Activated CD4-positive, alpha-beta T cell treated with anti-CD3 and anti-CD28 coated beads for 1 hour (primary cell): ENCODE results near the gene C16orf74.

Experiments
- DNase-seq: peaks from one replicate; pipeline ENCODE4 v3.0.0-alpha.2; 2020

C16orf74 gene

DNA sequence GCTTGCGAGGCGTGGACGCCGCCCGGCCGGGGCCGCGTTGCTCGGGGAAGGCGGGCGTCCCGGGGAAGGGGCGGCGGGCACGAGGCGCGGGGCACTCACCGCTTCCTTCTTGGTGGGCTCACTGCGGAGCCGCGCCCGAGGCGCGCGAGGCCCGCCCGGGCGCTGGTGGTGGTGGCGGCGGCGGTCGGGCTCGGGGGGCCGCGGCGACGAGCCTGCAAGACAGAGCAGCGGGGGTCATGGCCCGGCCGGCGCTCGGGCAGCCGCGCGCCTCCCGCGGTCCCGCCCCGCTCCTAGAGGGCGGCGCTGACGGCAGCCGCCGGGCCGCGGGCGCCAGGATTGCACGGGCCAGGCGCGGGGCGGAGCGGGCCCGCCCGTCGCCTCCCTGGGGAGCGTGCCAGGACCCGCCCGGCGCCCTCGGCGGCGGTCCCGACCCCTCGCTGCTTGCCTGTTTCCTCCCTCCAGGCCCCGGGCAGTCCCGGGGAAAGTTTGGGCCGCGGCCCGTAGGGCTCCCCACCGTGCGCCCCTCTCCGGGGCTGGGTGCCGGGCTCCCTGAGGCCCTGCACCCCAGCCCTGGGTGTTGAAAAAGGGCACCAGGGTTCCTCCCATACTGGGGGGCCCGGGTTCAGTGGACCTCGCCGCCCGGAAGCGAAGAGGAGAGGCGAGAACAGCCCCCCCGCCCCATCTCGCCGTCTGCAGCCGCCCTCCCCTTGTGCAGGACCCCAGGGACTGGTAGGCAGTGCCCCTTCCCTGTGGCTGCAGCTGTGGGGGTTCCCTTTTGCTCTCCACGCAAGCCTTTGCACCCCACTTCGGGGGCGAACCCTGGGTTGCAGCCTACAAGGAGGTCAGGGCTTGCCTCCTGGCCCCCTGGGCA lies at the start of gene C16orf74:
Gene C16orf74, minus strand, starts transcription at position 270 of the 871 bp plus-strand sequence. CDS start 15,879 bp downstream, outside the sequence.
- no peak for DNase-seq

DNA sequence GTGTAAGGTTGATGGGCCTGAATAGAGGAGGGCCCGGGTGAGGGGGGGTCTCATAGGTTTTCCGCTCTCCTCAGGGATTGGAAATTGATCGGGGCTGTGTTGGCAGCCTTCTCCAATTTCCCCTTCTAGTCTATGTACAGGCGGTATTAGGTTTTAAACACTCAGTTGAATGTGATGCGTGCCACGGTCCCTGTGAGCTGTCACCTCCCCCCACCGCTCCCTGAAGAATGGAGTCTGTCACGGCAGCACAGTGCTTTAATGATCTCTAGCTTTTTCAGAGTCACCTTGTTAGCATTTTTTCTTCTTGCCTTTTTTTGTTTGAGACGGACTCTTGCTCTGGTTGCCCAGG lies 49.4 kb upstream of the C16orf74 start:
- no peak for DNase-seq

DNA sequence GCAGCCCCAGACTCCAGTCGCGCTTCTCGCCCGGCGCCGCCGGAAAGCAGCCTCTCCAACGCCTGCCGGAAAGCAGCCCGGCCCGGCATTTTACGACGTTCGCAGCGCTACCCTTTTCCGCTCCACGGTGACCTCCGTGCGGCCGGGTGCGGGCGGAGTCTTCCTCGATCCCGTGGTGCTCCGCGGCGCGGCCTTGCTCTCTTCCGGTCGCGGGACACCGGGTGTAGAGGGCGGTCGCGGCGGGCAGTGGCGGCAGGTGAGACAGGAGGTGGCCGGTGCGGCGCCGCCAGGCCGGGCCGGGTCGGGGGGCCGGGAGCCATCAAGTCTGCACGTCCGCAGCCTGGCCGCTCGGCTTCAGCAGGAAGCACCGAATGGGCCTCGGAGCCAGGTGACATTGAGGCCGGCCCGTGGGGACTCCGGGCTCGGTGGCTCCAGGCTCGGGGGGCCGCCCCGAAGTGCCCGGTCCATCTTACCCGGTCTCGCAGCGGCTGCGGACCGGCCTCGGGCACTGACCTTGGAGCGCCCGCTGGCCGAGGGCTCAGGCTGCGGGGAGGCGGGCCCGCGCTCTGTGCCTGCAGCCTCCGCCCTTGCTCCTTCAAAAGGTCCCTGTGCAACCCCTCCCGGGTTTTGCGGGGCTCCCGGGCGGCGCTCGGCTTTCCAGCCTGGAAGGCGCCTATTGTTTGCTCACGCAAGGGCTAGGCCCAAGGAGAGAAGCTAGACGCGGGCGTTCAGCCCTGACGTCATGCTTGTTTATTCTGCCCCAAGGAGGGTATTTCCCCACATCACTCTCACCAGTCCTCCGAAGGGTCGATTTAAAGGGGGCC lies 48.8 kb upstream of the C16orf74 start, which contains the start of the genes COX4I1 and EMC8:
Gene COX4I1, plus strand, starts transcription at position 199 of the 824 bp plus-strand sequence. CDS start 1,511 bp downstream, outside the sequence.
Gene EMC8, minus strand, starts transcription at position 48 of the 824 bp plus-strand sequence. CDS start 249 bp downstream, outside the sequence.
- DNase-seq: peak; percentile 86

DNA sequence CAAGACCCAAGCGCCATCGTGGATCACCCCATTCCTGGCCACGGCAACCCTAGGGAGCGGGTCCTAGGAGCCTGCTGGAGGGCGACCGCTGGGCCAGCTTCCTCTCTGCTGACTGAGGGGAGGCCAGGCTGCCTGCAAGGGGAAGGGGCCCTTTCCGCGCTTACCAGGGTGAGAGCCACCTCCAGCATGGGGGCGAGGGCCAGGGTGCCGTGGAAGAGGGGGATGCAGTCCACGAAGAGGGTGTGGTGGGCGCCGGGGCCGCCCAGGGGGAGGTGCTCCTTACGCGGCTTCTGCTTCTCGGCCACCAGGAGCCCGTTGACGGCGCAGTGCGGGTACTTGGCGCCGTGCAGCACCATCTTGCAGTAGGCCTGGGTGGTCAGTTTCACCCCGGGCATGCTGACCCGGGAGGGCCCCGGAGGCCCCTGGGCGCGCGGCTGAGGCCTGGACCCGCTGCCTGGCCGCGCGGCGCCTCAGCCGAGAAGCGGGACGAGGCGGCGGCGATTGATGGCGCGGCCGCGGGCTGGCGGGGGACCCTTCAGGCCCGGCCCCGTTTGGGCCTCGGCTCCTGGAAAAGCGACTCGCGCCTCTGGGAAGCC lies 48.1 kb upstream of the C16orf74 start:
- no peak for DNase-seq

DNA sequence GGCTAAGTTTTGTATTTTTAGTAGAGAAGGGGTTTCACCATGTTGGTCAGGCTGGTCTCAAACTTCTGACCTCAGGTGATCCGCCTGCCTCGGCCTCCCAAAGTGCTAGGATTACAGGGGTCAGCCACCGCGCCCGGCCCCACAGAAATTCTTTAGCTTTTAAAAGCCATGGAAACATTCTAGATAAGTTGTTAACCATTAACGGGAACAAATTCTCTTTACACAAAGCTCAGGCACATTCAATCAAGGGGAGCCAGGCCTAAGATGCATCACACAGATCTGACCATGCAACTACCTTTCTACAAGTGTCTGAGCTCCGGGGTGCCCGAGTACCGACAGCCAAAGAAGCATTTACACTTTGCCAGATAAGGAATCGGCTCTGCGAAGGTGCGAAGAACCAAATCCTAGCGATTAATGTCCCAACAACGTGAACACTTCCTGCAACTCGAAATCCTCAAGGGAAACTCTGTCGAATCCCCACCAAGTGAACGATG lies 47.4 kb upstream of the C16orf74 start:
- no peak for DNase-seq

- no peak for DNase-seq
These were observed 45.7 kb upstream of the C16orf74 start for GRCh38 chr16:85796599-85796998.

GRCh38 chr16:85796152-85796551 lies 45.3 kb upstream of the C16orf74 start:
- no peak for DNase-seq

- DNase-seq: no peak
These were observed 43.8 kb upstream of the C16orf74 start for GRCh38 chr16:85794696-85795095.

- no peak for DNase-seq
These were observed 42.9 kb upstream of the C16orf74 start for GRCh38 chr16:85793662-85794298.

DNA sequence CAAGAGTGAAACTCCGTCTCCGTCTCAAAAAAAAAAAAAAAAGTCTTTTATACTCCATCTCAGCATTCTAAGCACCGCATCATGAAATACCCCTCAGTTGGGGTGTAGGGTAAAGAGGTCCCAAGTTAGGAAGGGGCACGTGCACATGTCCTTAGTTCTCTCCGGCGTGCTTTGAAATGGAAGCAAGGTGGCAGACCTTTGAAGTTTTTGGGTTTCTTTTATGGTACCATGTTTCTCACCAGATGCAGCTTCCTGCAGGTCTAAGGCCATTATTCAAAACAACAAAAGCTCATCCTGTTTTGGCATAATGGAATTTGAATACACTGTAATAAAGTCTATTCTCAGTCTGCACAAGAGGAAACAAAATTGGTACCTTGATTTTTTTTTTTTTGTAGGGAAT lies 38.9 kb upstream of the C16orf74 start:
- no peak for DNase-seq

DNA sequence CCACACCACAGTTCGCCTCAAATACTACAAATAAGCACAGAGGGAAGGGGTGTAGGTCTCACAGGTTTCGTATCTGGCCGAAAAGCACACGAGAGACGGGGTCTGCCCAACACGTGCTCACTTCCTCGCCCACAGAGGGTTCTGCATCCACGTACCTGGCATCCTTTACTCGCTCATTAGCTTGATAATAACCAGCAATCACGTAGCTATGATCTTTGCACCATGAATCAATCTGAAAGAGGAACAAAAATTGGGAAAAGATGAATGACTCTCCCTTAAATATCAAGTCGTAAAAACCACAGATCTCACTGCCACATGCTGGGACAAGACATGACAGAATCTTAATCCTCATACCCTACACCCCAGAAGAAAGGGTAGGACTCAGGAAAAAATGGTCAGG lies 37.9 kb upstream of the C16orf74 start:
- DNase-seq: no peak

GRCh38 chr16:85785927-85786326 lies 35.0 kb upstream of the C16orf74 start:
- DNase-seq: no peak

- no peak for DNase-seq
These were observed 33.9 kb upstream of the C16orf74 start for GRCh38 chr16:85784813-85785212.

GRCh38 chr16:85783441-85783840 lies 32.5 kb upstream of the C16orf74 start:
- DNase-seq: no peak

- DNase-seq: no peak
These were observed 31.6 kb upstream of the C16orf74 start for GRCh38 chr16:85782451-85782850.

GRCh38 chr16:85781695-85782370 lies 30.9 kb upstream of the C16orf74 start:
- no peak for DNase-seq

- DNase-seq: no peak
These were observed 30.3 kb upstream of the C16orf74 start for GRCh38 chr16:85781156-85781555.

DNA sequence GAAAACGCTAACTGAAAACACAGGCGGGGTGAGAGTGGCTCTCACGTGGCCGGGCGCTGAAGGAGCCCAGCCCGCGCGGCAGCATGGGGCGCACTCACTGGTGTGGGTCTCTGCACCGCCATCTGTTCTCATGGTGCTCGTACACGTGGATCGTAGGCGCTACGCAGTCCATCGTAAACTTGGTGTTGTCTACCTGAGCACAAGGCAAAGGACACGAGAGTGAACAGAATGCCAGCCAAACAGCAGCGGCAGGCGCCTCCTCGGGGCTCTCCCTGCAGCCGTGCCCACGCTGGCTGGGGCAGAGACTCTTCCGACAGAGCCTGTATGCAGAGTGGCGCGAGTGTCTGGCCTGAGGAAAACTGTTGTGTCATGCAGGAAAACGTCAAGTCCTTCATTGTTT lies 29.4 kb upstream of the C16orf74 start:
- no peak for DNase-seq

DNA sequence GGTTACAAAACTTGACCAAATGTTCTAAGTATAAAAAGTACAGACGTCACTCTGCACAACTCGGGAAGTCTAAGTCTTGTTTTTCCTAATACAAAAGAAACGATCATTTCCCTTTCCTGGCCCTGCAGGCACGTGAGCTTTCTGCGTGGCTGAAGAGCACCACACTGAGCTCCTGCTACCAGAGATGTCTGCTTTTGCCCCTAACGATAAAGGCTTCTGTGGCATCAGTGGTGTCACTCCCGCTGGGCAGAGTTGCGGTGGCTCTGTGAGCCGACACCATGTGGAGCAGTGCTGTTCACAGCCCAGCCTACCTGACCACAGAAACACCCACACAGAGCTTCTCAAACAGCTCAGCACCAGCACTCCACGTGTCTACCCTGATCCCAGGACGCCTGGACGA lies 28.0 kb upstream of the C16orf74 start:
- no peak for DNase-seq

- no peak for DNase-seq
These were observed 26.9 kb upstream of the C16orf74 start for GRCh38 chr16:85777583-85778310.

GRCh38 chr16:85774811-85775210 lies 23.9 kb upstream of the C16orf74 start:
- no peak for DNase-seq
